HEK293 (cell line): Measurements from ENCODE around the gene GALNT10.

Experiments used
- CTCF ChIP-seq: fragments of 450-650 bp; formaldehyde crosslinking; IDR thresholded peaks from 2 replicates; pipeline ENCODE4 v1.5.1; 2016; ENCODE audit warnings: missing biosample characterization, missing genetic modification characterization
- INSM2 ChIP-seq: fragments of 450-650 bp; formaldehyde crosslinking; IDR thresholded peaks from 2 replicates; pipeline ENCODE4 v1.5.1; 2016; ENCODE audit warnings: missing biosample characterization, missing genetic modification characterization
- SP3 ChIP-seq: fragments of 450-650 bp; formaldehyde crosslinking; IDR thresholded peaks from 2 replicates; pipeline ENCODE4 v1.5.1; 2016; ENCODE audit warnings: missing biosample characterization, missing genetic modification characterization
- SP7 ChIP-seq: fragments of 450-650 bp; formaldehyde crosslinking; IDR thresholded peaks from 2 replicates; pipeline ENCODE4 v1.5.1; 2016; ENCODE audit warnings: missing biosample characterization, missing genetic modification characterization
- TRIM28 ChIP-seq: IDR thresholded peaks from 2 replicates; pipeline ENCODE4 v1.6.1; 2011; ENCODE audit warnings: low read length, control low read depth, borderline replicate concordance
- ZBTB44 ChIP-seq: fragments of 450-650 bp; IDR thresholded peaks from 2 replicates; pipeline ENCODE4 v1.5.1; 2018; ENCODE audit warnings: missing biosample characterization, mild to moderate bottlenecking, missing genetic modification characterization
- ZBTB48 ChIP-seq: fragments of 450-650 bp; formaldehyde crosslinking; IDR thresholded peaks from 2 replicates; pipeline ENCODE4 v1.5.1; 2016; ENCODE audit warnings: missing biosample characterization, missing genetic modification characterization
- ZBTB8A ChIP-seq: fragments of 450-650 bp; formaldehyde crosslinking; IDR thresholded peaks from 2 replicates; pipeline ENCODE4 v1.5.1; 2016; ENCODE audit warnings: missing biosample characterization, missing genetic modification characterization
- ZFP3 ChIP-seq: fragments of 450-650 bp; formaldehyde crosslinking; IDR thresholded peaks from 2 replicates; pipeline ENCODE4 v1.5.1; 2016; ENCODE audit warnings: low read depth, missing biosample characterization, missing genetic modification characterization
- ZFP37 ChIP-seq: fragments of 450-650 bp; formaldehyde crosslinking; IDR thresholded peaks from 2 replicates; pipeline ENCODE4 v1.5.1; 2016; ENCODE audit warnings: missing biosample characterization, missing genetic modification characterization
- ZIC2 ChIP-seq: fragments of 450-650 bp; formaldehyde crosslinking; IDR thresholded peaks from 2 replicates; pipeline ENCODE4 v1.5.1; 2016; ENCODE audit warnings: missing biosample characterization, missing genetic modification characterization
- ZNF121 ChIP-seq: fragments of 450-650 bp; formaldehyde crosslinking; IDR thresholded peaks from 2 replicates; pipeline ENCODE4 v1.5.1; 2016; ENCODE audit warnings: missing biosample characterization, missing genetic modification characterization
- ZNF18 ChIP-seq: fragments of 450-650 bp; formaldehyde crosslinking; IDR thresholded peaks from 2 replicates; pipeline ENCODE4 v1.5.1; 2016; ENCODE audit warnings: missing biosample characterization, missing genetic modification characterization
- ZNF335 ChIP-seq: fragments of 450-650 bp; formaldehyde crosslinking; conservative IDR thresholded peaks from 2 replicates; pipeline ENCODE4 v1.5.1; 2016; ENCODE audit warnings: missing biosample characterization, missing genetic modification characterization
- ZNF449 ChIP-seq: fragments of 450-650 bp; formaldehyde crosslinking; IDR thresholded peaks from 2 replicates; pipeline ENCODE4 v1.5.1; 2017; ENCODE audit warnings: missing biosample characterization, mild to moderate bottlenecking, missing genetic modification characterization, moderate library complexity
- ZNF488 ChIP-seq: fragments of 450-650 bp; formaldehyde crosslinking; IDR thresholded peaks from 2 replicates; pipeline ENCODE4 v1.5.1; 2016; ENCODE audit warnings: missing biosample characterization, missing genetic modification characterization
- ZNF518A ChIP-seq: fragments of 450-650 bp; formaldehyde crosslinking; conservative IDR thresholded peaks from 2 replicates; pipeline ENCODE4 v1.5.1; 2016; ENCODE audit warnings: low read depth, missing biosample characterization, missing genetic modification characterization
- ZNF530 ChIP-seq: fragments of 450-650 bp; formaldehyde crosslinking; IDR thresholded peaks from 2 replicates; pipeline ENCODE4 v1.5.1; 2016; ENCODE audit warnings: low read depth, missing biosample characterization, missing genetic modification characterization
- ZNF561 ChIP-seq: fragments of 450-650 bp; IDR thresholded peaks from 2 replicates; pipeline ENCODE4 v1.5.1; 2018; ENCODE audit warnings: missing biosample characterization, missing genetic modification characterization, borderline replicate concordance
- ZNF600 ChIP-seq: fragments of 450-650 bp; formaldehyde crosslinking; IDR thresholded peaks from 2 replicates; pipeline ENCODE4 v1.5.1; 2016; ENCODE audit warnings: missing biosample characterization, missing genetic modification characterization
- ZNF837 ChIP-seq: fragments of 450-650 bp; formaldehyde crosslinking; IDR thresholded peaks from 2 replicates; pipeline ENCODE4 v1.5.1; 2016; ENCODE audit warnings: missing biosample characterization, missing genetic modification characterization
- ZNF843 ChIP-seq: fragments of 450-650 bp; formaldehyde crosslinking; IDR thresholded peaks from 2 replicates; pipeline ENCODE4 v1.5.1; 2016; ENCODE audit warnings: missing biosample characterization, missing genetic modification characterization

GALNT10 gene

GRCh38 chr5:154189819-154190594 lies 526 bp upstream of the GALNT10 start (continued):
- TF ChIP-seq ZFP37 (tag by site-specific recombination) (0 out of 2 replicates have a peak, but pooled peaks have one; percentile 20), ZBTB8A (tag by site-specific recombination) (peak; percentile 99), ZNF518A (no peak), ZBTB48 (tag by site-specific recombination) (peak; percentile 44; the same call in 1 of the 2 replicates), TRIM28 (no peak), SP3 (tag by site-specific recombination) (peak; percentile 30; the same call in 1 of the 2 replicates), ZFP3 (tag by site-specific recombination) (no peak), ZNF121 (peak; percentile 41; the same call in 1 of the 2 replicates), SP7 (tag by site-specific recombination) (peak; percentile 50; the same call in 1 of the 2 replicates), ZNF561 (tag by site-specific recombination) (0 out of 2 replicates have a peak, but pooled peaks have one; percentile 34), ZNF600 (tag by site-specific recombination) (peak; percentile 65), CTCF (peak; percentile 89), ZNF18 (tag by site-specific recombination) (peak; percentile 98), ZNF488 (tag by site-specific recombination) (no peak), ZBTB44 (tag by site-specific recombination) (no peak), ZNF843 (tag by site-specific recombination) (0 out of 2 replicates have a peak, but pooled peaks have one; percentile 40), ZIC2 (tag by site-specific recombination) (peak; percentile 75), ZNF335 (tag by site-specific recombination) (peak; percentile 86), ZNF837 (tag by site-specific recombination) (no peak), ZNF449 (tag by site-specific recombination) (peak; percentile 100), INSM2 (tag by site-specific recombination) (no peak), ZNF530 (tag by site-specific recombination) (no peak)
